GM18951 (cell line): ENCODE data around the gene NOP56.

Source experiments
- POLR2A ChIP-seq: IDR thresholded peaks from 4 replicates; pipeline ENCODE4 v1.6.1; 2011; ENCODE audit warnings: mild to moderate bottlenecking; ENCODE audit not compliant: insufficient read length, insufficient read depth; ENCODE audit errors: extremely low read depth
- in situ Hi-C: fragments of 300-500 bp; cut with MboI; formaldehyde crosslinking; loops from one replicate; pipeline ENCODE4 v1.12.0; 2022; ENCODE audit warnings: low sequenced_read_pairs, mixed read lengths, inconsistent platforms; ENCODE audit not compliant: unreplicated experiment

NOP56 gene

DNA sequence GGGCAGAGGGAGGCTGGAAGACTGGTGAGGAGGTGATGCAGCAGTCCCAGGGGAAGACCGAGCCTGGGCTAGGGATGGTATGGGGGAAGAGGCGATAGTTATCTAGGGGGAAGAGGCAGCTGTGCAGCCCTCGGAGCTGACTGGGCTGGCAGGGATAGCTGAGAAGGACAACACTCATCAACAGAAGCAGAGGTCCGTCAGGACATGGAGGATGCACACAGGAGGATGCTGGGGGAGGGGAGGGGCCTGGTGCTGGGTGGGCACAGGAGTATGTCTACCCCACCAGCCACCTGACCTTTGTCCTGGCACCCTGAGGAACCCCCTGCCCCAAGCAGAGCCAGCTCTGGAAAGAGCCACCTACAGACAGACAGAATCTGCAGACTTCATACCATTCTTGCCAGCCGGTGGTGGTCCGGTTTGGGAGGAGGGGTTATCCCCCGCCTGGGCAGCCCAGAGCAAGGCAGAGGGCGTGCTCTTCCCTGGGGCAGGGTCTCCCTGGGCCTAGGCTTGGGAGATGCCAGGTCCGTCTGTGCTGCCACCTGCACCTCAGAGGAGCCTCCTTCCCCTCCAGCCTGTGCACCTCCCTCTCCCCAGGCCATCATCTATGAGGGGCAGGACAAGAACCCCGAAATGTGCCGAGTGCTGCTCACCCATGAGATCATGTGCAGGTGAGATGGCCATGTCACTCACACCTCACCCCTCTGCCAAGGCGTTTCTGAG lies 55.1 kb downstream of the NOP56 start:
- in situ Hi-C loops = no loop called here
- TF ChIP-seq POLR2A = no peak
